Measurements from ENCODE around the gene TLX2.
A peak's percentile ranks its signal among the peaks of the same experiment; 100 is the strongest.
"Not testable (repeated sequence)": the region's sequence is repeated elsewhere in the genome, so short reads cannot be mapped to it uniquely, and the experiment has no call there.

TLX2 gene

DNA sequence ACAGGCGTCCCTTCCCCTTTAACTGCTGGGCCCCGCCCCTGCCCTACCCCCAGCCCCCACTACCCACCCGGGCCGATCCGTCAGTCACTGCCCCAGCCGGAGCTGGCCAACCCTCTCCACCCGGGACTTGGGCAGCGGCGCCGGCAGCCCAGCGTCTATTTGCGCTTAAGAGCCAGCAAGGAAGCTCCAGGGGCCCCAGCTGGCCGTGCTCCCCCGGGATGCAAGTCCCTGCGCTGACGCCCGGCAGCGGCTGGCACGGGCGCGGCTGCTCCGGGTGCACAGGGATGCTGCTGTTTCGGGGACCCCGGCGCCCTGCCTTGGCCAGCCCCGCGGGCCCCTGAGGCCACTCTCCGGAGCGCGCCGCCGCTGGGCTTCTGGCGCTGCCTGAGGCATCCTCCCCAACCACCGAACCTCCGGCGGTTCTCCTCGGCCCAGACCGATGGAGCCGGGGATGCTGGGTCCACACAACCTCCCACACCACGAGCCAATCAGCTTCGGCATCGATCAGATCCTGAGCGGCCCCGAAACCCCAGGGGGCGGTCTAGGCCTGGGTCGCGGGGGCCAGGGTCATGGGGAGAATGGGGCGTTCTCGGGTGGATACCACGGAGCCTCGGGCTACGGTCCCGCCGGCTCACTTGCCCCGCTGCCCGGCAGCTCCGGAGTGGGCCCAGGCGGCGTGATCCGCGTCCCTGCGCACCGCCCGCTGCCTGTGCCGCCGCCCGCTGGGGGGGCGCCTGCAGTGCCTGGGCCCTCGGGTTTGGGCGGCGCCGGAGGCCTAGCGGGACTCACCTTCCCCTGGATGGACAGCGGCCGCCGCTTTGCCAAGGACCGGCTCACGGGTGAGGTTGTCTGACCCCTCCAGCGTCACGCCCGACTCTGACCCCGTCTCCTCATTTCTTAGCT, at the start of gene TLX2:
TSS of gene TLX2 (plus strand) at position 83 of the 903 bp plus-strand sequence. CDS start at position 440, 357 bp downstream.
- DNase-seq, result peak in 1 of 2 experiments; percentile 18

- not testable (repeated sequence) for DNase-seq
These were observed 43.5 kb upstream of the TLX2 start for GRCh38 chr2:74470742-74471141.

GRCh38 chr2:74471332-74472065, 42.8 kb upstream of the TLX2 start:
- DNase-seq, result no peak

DNA sequence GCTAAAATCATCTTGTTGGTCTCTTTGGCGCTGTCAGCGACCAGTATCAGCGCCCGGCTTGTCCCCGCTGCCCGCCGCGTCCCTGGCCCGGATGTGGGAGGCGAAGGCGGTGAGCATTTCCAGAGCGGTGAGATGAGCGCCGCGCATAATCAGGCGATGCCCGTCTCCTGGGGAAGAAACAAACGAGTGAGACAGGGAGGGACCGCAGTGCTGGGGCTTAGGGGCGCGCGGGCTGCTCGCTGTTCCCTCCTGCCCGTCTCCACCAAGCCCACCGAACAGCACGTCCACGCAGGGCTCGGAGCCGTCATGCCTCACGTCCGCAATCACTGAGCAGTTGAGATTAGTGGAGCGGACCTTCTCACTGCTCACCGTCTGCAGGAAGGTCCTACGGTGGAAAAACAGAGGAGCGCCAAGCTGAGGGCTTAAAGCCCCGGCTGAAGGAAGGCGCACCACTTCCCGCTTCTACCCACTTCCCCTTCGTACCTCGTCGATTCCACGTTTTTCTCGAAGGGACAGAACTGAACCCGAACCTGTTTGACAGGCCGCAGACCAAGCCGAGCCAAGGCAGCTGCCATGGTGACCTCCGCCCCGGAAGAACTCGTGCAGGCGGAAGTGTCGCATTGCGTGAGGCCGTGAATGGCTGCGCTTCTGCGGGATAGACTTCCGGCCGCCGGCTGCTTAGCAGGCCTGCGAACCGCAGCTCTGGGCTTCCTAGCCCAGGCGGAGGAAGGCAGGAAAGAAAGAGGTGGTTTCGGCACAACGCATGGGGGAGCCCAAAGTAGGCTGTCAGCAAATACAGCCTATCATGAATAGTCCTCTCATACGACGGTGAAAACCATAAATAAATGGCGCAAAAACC, 41.9 kb upstream of the TLX2 start, which contains the start of gene MRPL53:
TSS of gene MRPL53 (minus strand) at position 595 of the 859 bp plus-strand sequence. CDS start at position 575, 20 bp downstream.
- DNase-seq, result peak; percentile 91 to 92

- no peak for DNase-seq
These were observed 41.3 kb upstream of the TLX2 start for GRCh38 chr2:74472945-74473258.

- DNase-seq, result no peak
These were observed 39.8 kb upstream of the TLX2 start for GRCh38 chr2:74474481-74474880.

- DNase-seq, result no peak
These were observed 39.4 kb upstream of the TLX2 start for GRCh38 chr2:74474899-74475298.

- DNase-seq, result no peak
These were observed 32.8 kb upstream of the TLX2 start for GRCh38 chr2:74481431-74481830.

DNA sequence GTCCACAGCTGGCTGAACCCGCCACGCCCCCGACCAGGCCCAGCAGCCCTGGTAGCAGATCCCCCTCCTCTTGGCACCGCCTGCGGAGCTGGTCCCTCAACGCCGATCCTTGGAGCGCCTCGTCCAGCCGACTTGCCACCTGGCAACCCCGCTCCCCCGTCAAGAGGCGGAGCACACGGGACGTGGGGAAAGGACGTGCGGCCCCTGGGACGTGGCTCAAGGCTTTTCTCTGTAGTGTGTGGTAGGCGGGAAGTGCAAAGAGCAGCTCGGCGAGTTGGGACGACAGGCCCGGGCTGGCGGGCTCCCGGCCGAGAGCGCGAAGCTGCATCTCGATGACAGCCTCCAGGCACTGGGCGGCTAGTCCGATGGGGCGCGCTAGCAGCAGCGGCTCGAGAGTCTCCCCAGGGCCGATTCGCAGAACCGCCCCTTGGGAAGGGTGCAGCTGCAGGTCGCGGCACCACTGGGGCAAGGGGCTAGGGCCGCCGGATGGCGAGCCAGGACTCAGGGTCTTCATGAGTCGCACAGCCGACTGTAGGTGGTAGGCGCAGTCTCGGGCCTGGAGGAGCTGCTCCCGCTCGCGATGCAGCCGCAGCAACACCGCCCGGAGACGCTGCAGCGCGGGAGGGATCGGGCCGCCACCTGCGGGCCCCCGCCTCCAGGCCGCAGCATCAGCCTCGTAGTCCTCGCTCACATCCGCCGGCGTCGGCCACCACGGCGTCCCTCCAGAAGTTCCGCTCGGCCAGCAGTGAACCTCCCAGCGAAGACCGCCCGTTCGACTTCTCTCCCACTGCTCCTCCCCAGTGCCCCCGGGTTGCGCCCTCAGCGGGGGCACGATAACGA, 32.1 kb upstream of the TLX2 start:
- DNase-seq, result no peak

DNA sequence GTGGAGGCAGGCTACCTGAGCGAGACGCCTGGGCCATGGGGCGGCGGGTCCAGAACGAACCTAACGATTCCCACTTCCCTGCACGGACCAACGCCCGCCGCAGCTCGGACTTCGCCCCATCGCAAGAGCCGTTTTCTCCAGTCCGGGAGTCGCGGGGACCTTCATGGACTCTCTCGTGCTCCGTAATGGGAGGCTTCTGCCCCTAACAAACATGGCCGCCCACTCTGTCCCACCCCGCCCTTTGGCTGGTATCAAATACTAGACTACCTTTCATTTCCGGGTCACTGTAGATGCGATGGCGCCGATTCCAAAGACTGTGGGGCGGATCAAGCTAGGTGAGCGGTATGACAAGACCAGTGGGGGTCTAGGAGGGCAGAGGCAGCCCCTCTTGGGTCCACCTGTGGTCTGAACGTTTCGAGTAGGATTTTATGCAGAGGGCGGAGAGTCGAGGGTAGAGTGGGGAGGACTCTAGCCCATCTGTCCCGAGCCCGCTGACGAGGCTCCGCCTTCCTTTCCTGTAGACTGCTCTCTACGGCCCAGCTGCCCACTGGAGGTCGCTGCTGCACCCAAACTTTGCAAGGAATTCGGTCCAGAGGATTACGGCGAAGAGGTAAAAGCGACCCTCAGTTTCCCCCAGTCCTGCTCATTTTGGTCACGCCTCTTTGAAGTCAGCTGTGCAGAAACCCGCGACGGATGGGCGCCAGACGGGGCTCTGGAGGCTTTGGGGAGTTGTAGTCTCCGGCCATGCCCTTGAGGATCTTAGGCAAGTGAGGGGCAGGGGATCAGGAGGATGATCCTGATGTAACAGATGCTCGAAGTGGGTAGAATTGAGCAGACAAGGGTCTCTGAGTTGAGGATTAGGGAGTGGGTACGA, 31.2 kb upstream of the TLX2 start, which contains the start of the genes CCDC142 and TTC31:
TSS of gene CCDC142 (minus strand) at position 198 of the 874 bp plus-strand sequence. CDS start at position 37, 161 bp downstream.
TSS of gene TTC31 (plus strand) at position 281 of the 874 bp plus-strand sequence. CDS start at position 296, 15 bp downstream.
- DNase-seq, result peak; percentile 90 to 92

DNA sequence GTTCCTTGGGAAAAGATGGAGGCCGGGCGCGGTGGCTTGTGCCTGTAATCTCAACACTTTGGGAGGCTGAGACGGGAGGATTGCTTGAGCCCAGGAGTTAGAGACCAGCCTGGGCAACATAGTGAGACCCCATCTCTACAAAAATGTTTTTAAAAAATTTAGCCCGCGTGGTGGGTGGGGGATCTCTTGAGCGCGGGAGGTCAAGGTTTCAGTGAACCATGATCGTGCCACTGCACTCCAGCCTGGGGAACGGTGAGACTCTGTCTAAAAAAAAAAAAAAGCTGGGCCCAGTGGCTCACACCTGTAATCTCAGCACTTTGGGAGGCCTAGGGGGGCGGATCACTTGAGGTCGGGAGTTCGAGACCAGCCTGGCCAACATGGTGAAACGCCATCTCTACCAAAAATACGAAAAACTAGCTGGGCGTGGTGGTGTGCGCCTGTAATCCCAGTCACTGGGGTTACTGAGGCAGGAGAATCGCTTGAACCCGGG, 30.5 kb upstream of the TLX2 start:
- not testable (repeated sequence) for DNase-seq

DNA sequence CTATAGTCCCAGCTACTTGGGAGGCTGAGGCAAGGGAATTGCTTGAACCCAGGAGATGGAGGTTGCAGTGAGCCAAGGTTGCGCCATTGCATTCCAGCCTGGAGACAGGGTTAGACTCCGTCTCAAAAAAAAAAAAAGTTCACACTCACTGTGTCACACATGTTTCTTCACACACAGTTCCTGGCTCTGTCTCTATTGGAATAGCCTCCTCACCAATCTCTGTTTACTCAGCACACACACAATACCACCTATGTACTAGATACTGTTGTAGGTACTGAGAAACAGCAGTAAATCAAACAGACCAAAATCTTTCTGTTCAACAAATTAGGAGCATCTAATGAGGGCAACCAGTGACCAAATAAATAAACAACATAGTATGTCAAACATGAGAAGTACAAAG, 28.1 kb upstream of the TLX2 start:
- no peak for DNase-seq

DNA sequence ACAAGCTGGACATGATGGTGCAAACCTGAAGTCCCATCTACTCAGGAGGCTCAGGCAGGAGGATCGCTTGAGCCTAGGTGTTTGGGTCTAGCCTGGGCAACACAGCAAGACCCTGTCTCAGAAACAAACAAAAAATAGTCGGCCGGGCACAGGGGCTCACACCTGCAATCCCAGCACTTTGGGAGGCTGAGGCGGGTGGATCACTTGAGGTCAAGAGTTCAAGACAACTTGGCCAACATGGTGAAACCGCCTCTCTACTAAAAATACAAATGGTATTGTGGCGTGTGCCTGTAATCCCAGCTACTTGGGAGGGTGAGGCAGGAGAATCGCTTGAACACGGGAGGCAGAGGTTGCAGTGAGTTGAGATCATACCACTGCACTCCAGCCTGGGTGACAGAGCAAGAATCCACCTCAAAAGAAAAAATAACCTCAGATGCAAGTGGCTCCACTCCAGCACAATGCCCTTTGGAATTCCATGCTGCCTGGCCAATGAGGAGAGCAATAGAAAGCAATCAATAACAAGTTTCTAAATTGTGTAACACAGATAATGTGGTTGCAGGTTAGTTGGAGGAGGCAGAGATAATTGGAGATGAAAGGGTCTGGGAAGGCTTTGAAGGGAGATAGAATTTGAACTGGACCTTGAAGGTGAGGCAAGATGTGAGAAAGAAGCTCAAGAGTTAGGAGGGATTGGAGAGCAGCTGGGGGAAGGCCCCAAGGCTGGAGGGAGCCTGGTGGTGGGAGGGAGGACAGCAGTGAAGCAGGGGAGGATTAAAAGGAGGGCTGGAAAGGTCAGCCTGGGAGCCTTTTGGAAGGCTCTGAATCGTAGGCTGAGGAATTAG, 25.4 kb upstream of the TLX2 start:
- DNase-seq, result no peak

DNA sequence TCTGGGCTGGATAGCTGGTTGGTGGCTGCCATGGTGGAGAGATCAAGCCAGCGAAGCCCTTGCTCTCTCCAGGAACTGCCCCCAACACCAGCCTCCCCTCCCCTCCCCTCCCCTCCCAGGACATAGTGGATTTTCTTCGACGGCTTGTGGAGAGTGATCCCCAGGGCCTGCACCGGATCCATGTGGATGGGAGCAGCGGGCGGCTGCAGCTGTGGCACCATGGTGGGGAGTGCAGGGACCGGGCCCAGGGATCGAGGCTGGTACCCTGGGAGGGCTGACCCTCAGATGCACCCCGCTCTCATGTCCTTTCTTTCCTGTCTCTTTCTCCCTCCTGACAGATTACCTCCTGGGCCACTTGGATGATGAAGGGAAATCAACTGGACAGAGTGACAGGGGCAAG, 24.3 kb upstream of the TLX2 start:
- DNase-seq, result no peak

- DNase-seq, result no peak
These were observed 22.4 kb upstream of the TLX2 start for GRCh38 chr2:74491648-74492544.

GRCh38 chr2:74493546-74493945, 20.7 kb upstream of the TLX2 start:
- DNase-seq, result no peak

DNA sequence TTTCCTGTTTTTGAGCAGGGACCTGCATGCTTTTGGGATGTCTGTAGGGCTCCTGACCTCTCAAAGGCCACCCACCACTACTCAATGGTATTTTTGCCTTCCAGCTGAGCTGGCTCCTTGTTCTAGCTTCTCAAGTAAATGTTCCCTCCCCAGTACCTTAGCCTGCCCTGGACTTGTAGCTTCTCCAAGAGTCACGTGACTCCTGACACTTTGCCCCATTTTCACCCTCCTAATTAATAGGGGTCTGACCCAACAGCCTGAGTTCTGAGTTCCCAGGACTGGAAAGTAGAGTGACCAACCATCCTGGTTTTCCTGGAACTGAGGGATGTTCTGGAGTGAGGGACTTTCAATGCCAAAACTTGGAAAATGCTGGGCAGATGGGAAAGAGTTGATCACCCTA, 18.8 kb upstream of the TLX2 start:
- no peak for DNase-seq

- no peak for DNase-seq
These were observed 17.1 kb upstream of the TLX2 start for GRCh38 chr2:74496997-74497776.

All from NCI-H1930 (cell line).